ENCODE data around the gene IL1F10.

The IL1F10 gene

DNA sequence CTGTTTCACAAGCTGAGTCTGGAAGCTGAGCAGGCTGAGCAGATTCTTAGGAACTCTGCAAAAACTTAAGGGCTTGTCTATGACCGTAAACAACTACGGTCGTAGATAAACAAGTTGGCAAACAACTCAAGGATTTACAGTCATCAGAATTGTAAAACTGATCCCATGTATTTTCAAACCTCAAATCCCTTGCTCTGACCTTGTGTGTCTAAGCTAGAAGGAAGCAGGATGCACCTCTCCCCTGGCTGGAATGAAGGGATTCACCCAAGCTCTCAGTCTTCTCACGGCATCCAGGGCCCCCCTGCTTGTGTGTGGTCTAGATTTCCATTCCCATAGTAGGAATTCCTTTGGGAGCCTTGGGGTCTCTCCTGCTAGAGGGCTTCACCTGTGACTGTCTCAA, 47.2 kb downstream of the IL1F10 start:
- no peak for DNase-seq

DNA sequence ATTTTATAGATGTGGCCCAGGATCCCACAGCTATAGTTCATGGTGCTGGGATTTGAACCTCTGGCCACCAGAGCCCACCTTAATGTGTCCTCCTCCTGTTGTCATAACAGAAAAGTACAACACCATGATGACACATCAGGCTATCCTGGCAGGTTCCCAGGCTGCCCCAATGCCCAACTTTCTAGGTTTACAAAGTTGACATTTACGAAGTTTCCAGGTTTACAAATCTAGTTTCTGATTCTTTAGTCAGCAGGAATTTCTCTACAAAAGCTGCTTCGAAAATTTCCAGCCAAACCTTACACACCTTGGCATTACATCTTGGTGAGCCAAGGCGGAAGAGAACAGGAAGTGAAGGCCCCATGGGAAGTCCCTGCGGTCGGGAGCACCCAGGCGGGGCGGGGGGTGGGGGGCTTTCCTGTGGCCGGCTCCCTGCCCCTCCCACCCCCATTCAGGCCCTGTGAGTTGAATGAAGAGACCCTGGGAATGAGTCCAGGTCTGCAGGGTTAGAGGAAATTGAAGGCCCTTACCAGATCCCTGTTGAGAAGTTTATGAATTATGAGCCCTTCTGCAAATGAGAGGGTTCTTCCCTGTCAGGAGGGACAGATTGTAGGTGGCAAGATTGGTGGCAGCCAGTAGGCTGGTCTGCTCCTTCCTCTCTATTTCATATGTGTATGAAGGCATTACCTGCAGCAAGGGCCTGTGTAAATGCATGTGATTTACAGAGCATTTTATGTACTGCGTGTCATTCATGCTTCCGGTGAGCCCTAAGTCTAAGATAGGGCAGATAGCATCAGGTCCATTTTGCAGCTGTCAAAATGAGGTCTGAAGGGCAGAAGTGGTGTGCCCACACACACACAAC, 48.6 kb downstream of the IL1F10 start:
- no peak for DNase-seq

DNA sequence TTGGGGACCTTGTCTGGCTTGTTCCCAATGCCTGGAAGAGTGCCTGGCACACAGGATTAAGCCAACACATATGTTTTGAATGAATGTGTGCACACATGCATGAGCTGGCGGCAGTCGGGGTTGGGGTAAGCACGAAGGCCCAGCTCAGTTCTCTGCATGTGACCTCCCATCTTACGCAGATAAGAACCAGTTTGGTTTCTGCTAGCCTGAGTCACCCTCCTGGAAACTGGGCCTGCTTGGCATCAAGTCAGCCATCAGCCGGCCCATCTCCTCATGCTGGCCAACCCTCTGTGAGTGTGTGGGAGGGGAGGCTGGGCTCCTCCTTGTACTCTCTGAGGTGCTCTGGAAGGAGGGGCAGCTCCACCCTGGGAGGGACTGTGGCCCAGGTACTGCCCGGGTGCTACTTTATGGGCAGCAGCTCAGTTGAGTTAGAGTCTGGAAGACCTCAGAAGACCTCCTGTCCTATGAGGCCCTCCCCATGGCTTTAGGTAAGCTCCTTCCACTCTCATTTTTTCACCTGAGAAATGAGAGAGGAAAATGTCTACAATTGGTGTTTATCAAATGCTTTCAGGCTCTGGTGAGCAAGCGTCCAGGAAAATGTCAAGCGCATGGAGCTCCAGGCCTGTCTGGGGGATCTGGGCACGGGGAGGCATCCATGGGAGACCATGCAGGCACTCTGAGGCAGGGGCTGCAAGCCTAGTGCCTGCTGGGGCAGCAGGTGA, 49.9 kb downstream of the IL1F10 start:
- DNase-seq, result no peak

GRCh38 chr2:113118263-113118657, 50.5 kb downstream of the IL1F10 start:
- DNase-seq, result no peak

GRCh38 chr2:113119111-113119510, 51.3 kb downstream of the IL1F10 start:
- no peak for DNase-seq

GRCh38 chr2:113120861-113121260, 53.1 kb downstream of the IL1F10 start:
- DNase-seq, result no peak

DNA sequence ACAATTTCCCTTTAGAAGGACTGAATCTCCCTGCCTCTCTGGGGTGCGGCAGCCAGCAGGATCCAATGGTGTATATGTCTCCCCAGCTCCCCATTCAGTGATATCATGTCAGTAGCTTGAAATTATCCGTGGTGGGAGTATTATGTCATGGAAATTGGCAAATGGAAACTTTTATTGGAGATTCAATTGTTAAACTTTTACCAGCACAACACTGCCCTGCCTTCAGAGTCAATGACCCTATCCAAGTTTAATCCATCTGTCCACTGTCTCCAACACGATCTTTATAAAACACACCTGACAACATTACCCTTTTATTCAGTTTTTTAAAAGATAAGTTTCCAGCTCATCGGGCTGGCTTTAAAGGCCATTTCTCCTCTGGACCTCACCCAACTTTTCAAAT, 54.6 kb downstream of the IL1F10 start:
- DNase-seq, result no peak

DNA sequence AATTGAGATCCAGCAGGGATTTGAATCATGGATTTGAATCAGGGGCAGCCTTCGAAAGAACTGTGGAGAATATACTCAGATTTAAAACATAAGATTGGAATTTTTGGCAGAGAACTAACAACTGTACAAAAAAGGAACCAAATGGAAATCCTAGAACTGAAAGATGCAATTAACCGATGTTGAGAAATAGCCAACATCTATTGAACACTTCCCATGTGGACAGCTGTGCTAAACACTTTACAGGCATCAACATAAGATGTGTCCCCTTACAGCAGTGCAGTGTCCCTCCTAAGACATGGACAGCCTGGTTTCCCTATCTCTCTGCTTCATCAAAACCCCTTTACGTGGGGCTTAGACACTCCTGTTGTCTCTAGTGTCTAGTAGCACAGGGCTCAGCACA, 56.0 kb downstream of the IL1F10 start:
- no peak for DNase-seq

GRCh38 chr2:113124181-113124961, 56.6 kb downstream of the IL1F10 start:
- DNase-seq, result no peak
